ENCODE results near the gene SEMA5A. TPM values are rescaled to one million over a fixed set of nuclear protein-coding genes. Genes with fewer than 3 reads are reported as not detected.
A peak's percentile ranks its signal among the peaks of the same experiment; 100 is the strongest.

SEMA5A gene
- total RNA-seq = 1 to 10 TPM; 2.3 to 4.7 (median 3.7) TPM

- peak; percentile 83 for ATAC-seq
- Histone ChIP-seq H3K4me1 (peaks cover 0 to 35% (median 13%) of the 10 kb centered on the region in 3 donors), H3K27me3 (peaks cover 25% of the 10 kb centered on the region), H3K36me3 (peaks cover 0 to 21% of the 10 kb centered on the region in 2 donors), H3K9me3 (no peaks in the 10 kb centered on the region), H3K27ac (peak within 1 kb of the TSS; percentile 86 to 90 (median 88)), H3K4me3 (peak within 1 kb of the TSS; percentile 78 to 82)
- TF ChIP-seq EP300 (IDR thresholded peaks at IDR 0.05) (no peak), CTCF (IDR thresholded peaks at IDR 0.05) (peak in 1 of 4 experiments; percentile 6)
- 0 to 15% methylated on average over 5 to 6 of the region's 84 CpGs for WGBS, 2 donors (ENCODE audit: low coverage in 1 of 2)
Measured at GRCh38 chr5:9545992-9546851, at the start of gene SEMA5A. Gene SEMA5A (minus strand): TSS chr5:9546075. CDS start chr5:9379946, 166,129 bp downstream.

GRCh38 chr5:9594913-9595312 lies 49.0 kb upstream of the SEMA5A start:
- TF ChIP-seq EP300 (IDR thresholded peaks at IDR 0.05) = no peak
- no peak for TF ChIP-seq CTCF (IDR thresholded peaks at IDR 0.05)
- no peak for TF ChIP-seq POLR2AphosphoS5 (IDR thresholded peaks at IDR 0.05)
- TF ChIP-seq POLR2A (IDR thresholded peaks at IDR 0.05) = no peak
- Histone ChIP-seq H3K36me3 (no peaks in the 10 kb centered on the region), H3K4me3 (no peak overlapping the region), H3K27ac (no peak overlapping the region), H3K4me1 (peaks cover 0 to 10% (median 0%) of the 10 kb centered on the region in 3 donors), H3K27me3 (no peaks in the 10 kb centered on the region), H3K9me3 (no peaks in the 10 kb centered on the region)
- ATAC-seq = no peak

GRCh38 chr5:9589049-9589835 lies 43.4 kb upstream of the SEMA5A start:
- H3K27ac ChIP-seq = no peak overlapping the region
- no peak for ATAC-seq
- H3K36me3 ChIP-seq = no peaks in the 10 kb centered on the region
- H3K27me3 ChIP-seq = no peaks in the 10 kb centered on the region
- H3K4me3 ChIP-seq = no peak overlapping the region
- 72 to 93% methylated on average over 3 to 7 of the region's 7 CpGs for WGBS, 2 donors (ENCODE audit: low coverage in 1 of 2)
- no peak for TF ChIP-seq POLR2AphosphoS5 (IDR thresholded peaks at IDR 0.05)
- TF ChIP-seq CTCF (IDR thresholded peaks at IDR 0.05) = no peak
- no peak for TF ChIP-seq EP300 (IDR thresholded peaks at IDR 0.05)
- TF ChIP-seq POLR2A (IDR thresholded peaks at IDR 0.05) = no peak
- H3K4me1 ChIP-seq = no peaks in the 10 kb centered on the region
- H3K9me3 ChIP-seq = no peaks in the 10 kb centered on the region

GRCh38 chr5:9588254-9588653 lies 42.4 kb upstream of the SEMA5A start:
- Histone ChIP-seq H3K27ac (no peak overlapping the region), H3K4me1 (no peaks in the 10 kb centered on the region), H3K27me3 (no peaks in the 10 kb centered on the region), H3K36me3 (no peaks in the 10 kb centered on the region), H3K4me3 (no peak overlapping the region), H3K9me3 (no peaks in the 10 kb centered on the region)
- 81 to 91% methylated on average over 5 of the region's 6 CpGs for WGBS, 2 donors (ENCODE audit: low coverage in 1 of 2)
- no peak for TF ChIP-seq EP300 (IDR thresholded peaks at IDR 0.05)
- no peak for TF ChIP-seq CTCF (IDR thresholded peaks at IDR 0.05)
- no peak for TF ChIP-seq POLR2A (IDR thresholded peaks at IDR 0.05)
- no peak for TF ChIP-seq POLR2AphosphoS5 (IDR thresholded peaks at IDR 0.05)
- ATAC-seq = no peak

Measured in gastroesophageal sphincter (tissue), 4 donors.